Thyroid gland (tissue), 4 donors: Measurements from ENCODE around the gene CAMTA1. TPM values are rescaled to one million over a fixed set of nuclear protein-coding genes. Genes with fewer than 3 reads are reported as not detected.

Experiments used
- DNase-seq, 2 donors: peaks; one replicate each; pipeline ENCODE4 v3.0.0-alpha.2; 2019
- H3K27ac ChIP-seq, 3 donors: fragments of 200-600 bp; sonication (generic); 1 replicate in 2 of 3; 2 replicates in 1 of 3; pipeline ENCODE4 v1.5.1; 2016 to 2019; ENCODE audit warnings: mild to moderate bottlenecking in 1 of 3, moderate library complexity in 1 of 3
- H3K27me3 ChIP-seq: fragments of 200-600 bp; sonication (generic); one replicate; pipeline ENCODE4 v1.5.1; 2019
- H3K36me3 ChIP-seq, 2 donors: fragments of 200-600 bp; sonication (generic); one replicate each; pipeline ENCODE4 v1.5.1; 2016 to 2019
- H3K4me1 ChIP-seq, 2 donors: fragments of 200-600 bp; sonication (generic); one replicate each; pipeline ENCODE4 v1.5.1; 2017 to 2019
- H3K4me3 ChIP-seq, 3 donors: fragments of 200-600 bp; sonication (generic); replicated peaks in 1 of 3; 1 replicate in 2 of 3; 2 replicates in 1 of 3; pipeline ENCODE4 v1.5.1; 2016; ENCODE audit warnings: mild to moderate bottlenecking in 1 of 3
- H3K9me3 ChIP-seq: fragments of 200-600 bp; sonication (generic); one replicate; pipeline ENCODE4 v1.5.1; 2017
- POLR2A ChIP-seq, 2 donors: fragments of 450-650 bp; IDR thresholded peaks; one replicate each; pipeline ENCODE4 v1.6.1; 2017; ENCODE audit warnings: antibody characterized with exemption in 2 of 2, mild to moderate bottlenecking in 2 of 2, moderate library complexity in 1 of 2
- WGBS, 2 donors: methylation state at CpG; one replicate each; pipeline ENCODE4 v1.1.5; 2017; 5-methylcytosine and 5-hydroxymethylcytosine counted together
- intact Hi-C: fragments of 100-400 bp; cut with DNase I; formaldehyde crosslinking; loops from one replicate; pipeline ENCODE4 v1.15.1; 2023
- total RNA-seq, 4 donors: library from RNA; depleted of rRNA; stranded (reverse); fragments of >200 nt; gene quantifications; one replicate each; pipeline ENCODE4 v1.2.3, GENCODE V29; 2016
- TF ChIP-seq, protein P1 (sequence below), 6 experiments: fragments of 200-600 bp in 3 of 6; fragments of 450-650 bp in 3 of 6; sonication (generic) in 3 of 6; IDR thresholded peaks; one replicate each; pipeline ENCODE4 v1.5.1; 2016 to 2019; ENCODE audit warnings: antibody characterized with exemption in 6 of 6, mild to moderate bottlenecking in 2 of 6, inconsistent platforms in 1 of 6, moderate library complexity in 1 of 6

CAMTA1 gene
- total RNA-seq, 4 donors from 2014 or later: 63.9 to 124 (median 101) TPM

DNA sequence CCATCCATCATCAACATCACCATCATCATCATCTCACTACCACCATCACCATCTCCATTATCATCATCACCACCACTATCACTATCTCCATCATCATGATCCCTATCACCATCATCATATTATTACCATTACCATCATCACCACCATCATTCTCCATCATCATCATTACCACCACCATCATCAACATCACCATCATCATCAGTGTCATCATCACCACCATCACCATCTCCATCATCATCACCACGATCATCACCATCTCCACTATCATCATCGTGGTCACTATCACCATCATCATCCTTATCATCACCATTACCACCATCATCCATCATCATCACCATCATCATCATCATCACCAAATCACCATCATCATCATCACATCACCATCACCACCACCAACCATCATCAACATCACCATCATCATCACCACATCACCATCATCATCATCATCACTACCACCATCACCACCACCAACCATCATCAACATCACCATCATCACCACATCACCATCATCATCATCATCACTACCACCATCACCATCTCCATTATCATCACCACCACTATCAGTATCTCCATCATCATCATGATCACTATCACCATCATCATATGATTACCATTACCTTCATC lies 783.8 kb downstream of the CAMTA1 start:
- no peak for TF ChIP-seq POLR2A (IDR thresholded peaks at IDR 0.05)
- TF ChIP-seq, protein P1, sequence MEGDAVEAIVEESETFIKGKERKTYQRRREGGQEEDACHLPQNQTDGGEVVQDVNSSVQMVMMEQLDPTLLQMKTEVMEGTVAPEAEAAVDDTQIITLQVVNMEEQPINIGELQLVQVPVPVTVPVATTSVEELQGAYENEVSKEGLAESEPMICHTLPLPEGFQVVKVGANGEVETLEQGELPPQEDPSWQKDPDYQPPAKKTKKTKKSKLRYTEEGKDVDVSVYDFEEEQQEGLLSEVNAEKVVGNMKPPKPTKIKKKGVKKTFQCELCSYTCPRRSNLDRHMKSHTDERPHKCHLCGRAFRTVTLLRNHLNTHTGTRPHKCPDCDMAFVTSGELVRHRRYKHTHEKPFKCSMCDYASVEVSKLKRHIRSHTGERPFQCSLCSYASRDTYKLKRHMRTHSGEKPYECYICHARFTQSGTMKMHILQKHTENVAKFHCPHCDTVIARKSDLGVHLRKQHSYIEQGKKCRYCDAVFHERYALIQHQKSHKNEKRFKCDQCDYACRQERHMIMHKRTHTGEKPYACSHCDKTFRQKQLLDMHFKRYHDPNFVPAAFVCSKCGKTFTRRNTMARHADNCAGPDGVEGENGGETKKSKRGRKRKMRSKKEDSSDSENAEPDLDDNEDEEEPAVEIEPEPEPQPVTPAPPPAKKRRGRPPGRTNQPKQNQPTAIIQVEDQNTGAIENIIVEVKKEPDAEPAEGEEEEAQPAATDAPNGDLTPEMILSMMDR (IDR thresholded peaks at IDR 0.05): no peak
- 94 to 100% methylated on average over 2 of the region's 2 CpGs for WGBS, 2 donors
- Histone ChIP-seq H3K4me3 (no peak overlapping the region), H3K27ac (no peak overlapping the region), H3K4me1 (peaks cover 3 to 7% of the 10 kb centered on the region in 2 donors), H3K9me3 (no peaks in the 10 kb centered on the region), H3K36me3 (no peaks in the 10 kb centered on the region), H3K27me3 (no peaks in the 10 kb centered on the region)
- no peak for DNase-seq
- intact Hi-C loops: no loop called here

DNA sequence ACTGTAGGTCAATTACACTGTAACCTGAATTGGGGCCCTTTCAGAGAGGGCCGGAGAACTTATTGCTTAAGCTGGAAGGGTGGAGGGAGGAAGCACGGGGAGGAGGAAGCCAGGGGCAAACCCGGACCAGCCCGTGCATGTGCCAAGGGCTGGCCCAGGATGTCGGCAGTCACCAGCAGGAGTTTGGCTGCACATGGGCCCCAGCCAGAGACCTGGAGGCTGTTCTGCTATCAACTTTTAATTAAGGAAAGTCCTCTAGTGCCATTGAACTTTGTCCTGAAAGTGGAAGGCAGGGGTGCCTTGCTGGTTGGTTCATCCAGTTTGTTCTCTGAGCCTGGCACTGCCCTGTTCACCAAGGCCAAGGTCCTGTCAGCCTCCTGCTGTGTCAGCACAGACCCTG lies 785.1 kb downstream of the CAMTA1 start:
- Histone ChIP-seq H3K27ac (no peak overlapping the region), H3K36me3 (no peaks in the 10 kb centered on the region), H3K27me3 (no peaks in the 10 kb centered on the region), H3K4me3 (no peak overlapping the region), H3K9me3 (no peaks in the 10 kb centered on the region), H3K4me1 (peaks cover 15 to 19% of the 10 kb centered on the region in 2 donors)
- intact Hi-C loops: no loop called here
- WGBS, 2 donors: 65 to 76% methylated on average over 5 of the region's 5 CpGs
- DNase-seq: no peak
- TF ChIP-seq, protein P1 (IDR thresholded peaks at IDR 0.05): no peak
- TF ChIP-seq POLR2A (IDR thresholded peaks at IDR 0.05): no peak

DNA sequence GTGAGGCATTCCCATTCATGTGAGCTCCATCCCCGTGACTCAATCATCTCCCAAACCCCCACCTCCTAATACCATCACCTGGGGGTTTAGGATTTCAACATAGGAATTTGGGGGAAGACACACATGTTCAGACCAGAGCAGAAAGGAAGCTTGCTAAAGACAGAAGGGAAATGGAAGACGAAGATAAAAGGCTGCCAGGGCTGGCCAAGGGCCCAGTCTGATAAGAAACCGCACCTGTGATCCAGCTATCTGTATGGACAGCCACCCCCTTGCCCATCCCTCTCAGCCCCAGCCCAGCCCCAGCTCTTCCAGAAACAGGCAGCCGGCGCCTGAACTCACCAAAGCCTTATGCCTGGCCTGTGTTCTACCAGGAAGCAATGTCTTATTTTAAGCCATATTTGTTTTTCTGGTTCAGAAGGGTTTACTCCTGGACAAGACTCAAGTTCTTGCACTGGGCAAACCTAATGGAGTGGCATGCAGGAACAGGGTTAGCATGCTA lies 787.4 kb downstream of the CAMTA1 start:
- H3K4me1 ChIP-seq: peaks cover 17 to 19% of the 10 kb centered on the region in 2 donors
- H3K9me3 ChIP-seq: no peaks in the 10 kb centered on the region
- H3K4me3 ChIP-seq: no peak overlapping the region
- H3K27ac ChIP-seq: no peak overlapping the region
- intact Hi-C loops: no loop called here
- whole genome bisulfite sequencing, 2 donors: 70 to 79% methylated on average over 5 of the region's 5 CpGs
- DNase-seq: no peak
- H3K27me3 ChIP-seq: no peaks in the 10 kb centered on the region
- TF ChIP-seq POLR2A (IDR thresholded peaks at IDR 0.05): no peak
- TF ChIP-seq, protein P1 (IDR thresholded peaks at IDR 0.05): no peak
- H3K36me3 ChIP-seq: no peaks in the 10 kb centered on the region

DNA sequence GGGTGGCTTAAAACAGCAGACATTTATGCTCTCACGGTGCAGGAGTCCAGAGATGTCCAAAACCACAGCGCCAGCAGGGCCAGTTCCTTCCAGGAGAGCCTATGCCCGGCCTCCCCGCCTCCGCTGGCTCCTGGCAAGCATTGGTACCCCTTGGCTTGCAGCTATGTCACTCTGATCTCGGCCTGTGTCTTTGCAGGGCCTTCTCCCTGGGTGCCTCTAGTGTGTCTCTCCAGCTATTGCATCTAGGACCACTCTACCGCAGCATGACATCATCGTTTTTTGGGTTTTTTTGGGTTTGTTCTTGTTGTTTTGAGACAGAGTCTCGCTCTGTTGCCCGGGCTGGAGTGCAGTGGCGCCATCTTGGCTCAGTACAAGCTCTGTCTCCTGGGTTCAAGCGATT lies 788.2 kb downstream of the CAMTA1 start:
- no peak for DNase-seq
- H3K27ac ChIP-seq: peak overlapping the region in 1 of 3 donors; percentile 91
- WGBS, 2 donors: 88 to 95% methylated on average over 10 to 11 of the region's 12 CpGs
- H3K4me1 ChIP-seq: peaks cover 17 to 19% of the 10 kb centered on the region in 2 donors
- H3K27me3 ChIP-seq: no peaks in the 10 kb centered on the region
- H3K36me3 ChIP-seq: no peaks in the 10 kb centered on the region
- intact Hi-C loops: no loop called here
- no peak overlapping the region for H3K4me3 ChIP-seq
- no peaks in the 10 kb centered on the region for H3K9me3 ChIP-seq
- TF ChIP-seq, protein P1 (IDR thresholded peaks at IDR 0.05): no peak
- no peak for TF ChIP-seq POLR2A (IDR thresholded peaks at IDR 0.05)
